ENCODE measurements around the gene APIP.

Gene APIP

DNA sequence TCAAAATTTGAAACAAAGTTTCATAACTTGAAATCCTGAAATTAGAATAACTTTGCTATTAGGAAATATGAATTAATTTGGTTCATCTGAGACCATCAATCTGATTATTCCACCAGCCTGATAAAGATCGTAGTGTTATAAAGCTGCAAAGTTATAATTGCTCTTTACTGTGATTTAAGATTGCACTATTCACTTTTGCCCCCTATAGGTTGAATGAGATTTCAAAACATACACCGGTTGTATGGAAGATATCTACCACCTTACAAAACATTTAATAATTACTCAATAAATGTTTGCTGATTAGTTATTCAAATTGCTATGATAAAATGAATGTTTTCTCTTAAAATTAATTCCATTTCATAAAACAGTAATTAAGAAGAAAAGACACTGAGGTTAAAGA is 26.1 kb downstream of the APIP start:
- Histone ChIP-seq H3K4me2 (ENCODE audit: low read length) (no peak overlapping the region), H3K4me1 (ENCODE audit: insufficient read depth, low read length, severe bottlenecking) (no peaks in the 10 kb centered on the region), H2AFZ (ENCODE audit: low read length) (no peak overlapping the region), H3F3A (ENCODE audit: insufficient read depth, low read length) (no peaks in the 10 kb centered on the region), H3K9me2 (ENCODE audit: low read depth, low read length) (no peaks in the 10 kb centered on the region), H4K20me1 (ENCODE audit: insufficient read depth, low read length) (no peaks in the 10 kb centered on the region), H3K4me3 (ENCODE audit: low read depth, low read length, poor library complexity, severe bottlenecking) (no peak overlapping the region), H3K79me2 (ENCODE audit: insufficient read depth, low read length) (no peaks in the 10 kb centered on the region), H3K27me3 (ENCODE audit: insufficient read depth, low read length) (no peaks in the 10 kb centered on the region), H3K9ac (ENCODE audit: low read length) (no peak overlapping the region), H3K9me3 (ENCODE audit: low read length) (no peaks in the 10 kb centered on the region), H3K36me3 (ENCODE audit: insufficient read depth, low read length) (peaks cover 4% of the 10 kb centered on the region; the same call in 1 of the 2 replicates), H3K27ac (ENCODE audit: low read depth, low read length, poor library complexity, severe bottlenecking) (no peak overlapping the region)
- TF ChIP-seq EZH2 (IDR thresholded peaks at IDR 0.05; ENCODE audit: borderline replicate concordance, low read length): no peak
- TF ChIP-seq, protein P1, sequence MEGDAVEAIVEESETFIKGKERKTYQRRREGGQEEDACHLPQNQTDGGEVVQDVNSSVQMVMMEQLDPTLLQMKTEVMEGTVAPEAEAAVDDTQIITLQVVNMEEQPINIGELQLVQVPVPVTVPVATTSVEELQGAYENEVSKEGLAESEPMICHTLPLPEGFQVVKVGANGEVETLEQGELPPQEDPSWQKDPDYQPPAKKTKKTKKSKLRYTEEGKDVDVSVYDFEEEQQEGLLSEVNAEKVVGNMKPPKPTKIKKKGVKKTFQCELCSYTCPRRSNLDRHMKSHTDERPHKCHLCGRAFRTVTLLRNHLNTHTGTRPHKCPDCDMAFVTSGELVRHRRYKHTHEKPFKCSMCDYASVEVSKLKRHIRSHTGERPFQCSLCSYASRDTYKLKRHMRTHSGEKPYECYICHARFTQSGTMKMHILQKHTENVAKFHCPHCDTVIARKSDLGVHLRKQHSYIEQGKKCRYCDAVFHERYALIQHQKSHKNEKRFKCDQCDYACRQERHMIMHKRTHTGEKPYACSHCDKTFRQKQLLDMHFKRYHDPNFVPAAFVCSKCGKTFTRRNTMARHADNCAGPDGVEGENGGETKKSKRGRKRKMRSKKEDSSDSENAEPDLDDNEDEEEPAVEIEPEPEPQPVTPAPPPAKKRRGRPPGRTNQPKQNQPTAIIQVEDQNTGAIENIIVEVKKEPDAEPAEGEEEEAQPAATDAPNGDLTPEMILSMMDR (IDR thresholded peaks at IDR 0.05; ENCODE audit: low read length): peak; percentile 13; the same call in 1 of the 2 replicates

DNA sequence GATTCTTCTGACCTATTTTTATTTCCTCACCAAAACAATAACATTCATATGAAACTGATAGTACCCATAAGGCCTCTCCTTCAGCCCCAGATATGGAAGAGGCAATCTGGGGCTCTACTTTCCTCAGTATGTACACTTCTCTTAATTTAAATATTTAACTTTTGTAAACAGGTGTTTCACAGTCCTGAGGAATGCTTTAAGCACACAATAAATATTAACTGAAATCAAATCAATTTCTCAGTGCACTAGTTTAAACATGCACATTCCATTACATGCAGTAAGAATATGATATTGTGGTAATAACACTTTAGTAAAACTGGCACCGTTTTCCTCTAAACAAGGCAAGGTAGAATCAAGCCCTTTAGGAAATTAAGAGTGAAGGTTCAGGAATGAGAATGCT is 28.9 kb downstream of the APIP start:
- Histone ChIP-seq H3K27ac (ENCODE audit: low read depth, low read length, poor library complexity, severe bottlenecking) (no peak overlapping the region), H3K79me2 (ENCODE audit: insufficient read depth, low read length) (no peaks in the 10 kb centered on the region), H3F3A (ENCODE audit: insufficient read depth, low read length) (no peaks in the 10 kb centered on the region), H2AFZ (ENCODE audit: low read length) (no peak overlapping the region), H3K4me1 (ENCODE audit: insufficient read depth, low read length, severe bottlenecking) (no peaks in the 10 kb centered on the region), H3K4me2 (ENCODE audit: low read length) (no peak overlapping the region), H4K20me1 (ENCODE audit: insufficient read depth, low read length) (no peaks in the 10 kb centered on the region), H3K27me3 (ENCODE audit: insufficient read depth, low read length) (no peaks in the 10 kb centered on the region), H3K9me2 (ENCODE audit: low read depth, low read length) (no peaks in the 10 kb centered on the region), H3K4me3 (ENCODE audit: low read depth, low read length, poor library complexity, severe bottlenecking) (no peak overlapping the region), H3K9ac (ENCODE audit: low read length) (no peak overlapping the region), H3K36me3 (ENCODE audit: insufficient read depth, low read length) (peaks cover 4% of the 10 kb centered on the region; the same call in 1 of the 2 replicates), H3K9me3 (ENCODE audit: low read length) (no peaks in the 10 kb centered on the region)
- no peak for TF ChIP-seq EZH2 (IDR thresholded peaks at IDR 0.05; ENCODE audit: borderline replicate concordance, low read length)
- TF ChIP-seq, protein P1 (IDR thresholded peaks at IDR 0.05; ENCODE audit: low read length): no peak

DNA sequence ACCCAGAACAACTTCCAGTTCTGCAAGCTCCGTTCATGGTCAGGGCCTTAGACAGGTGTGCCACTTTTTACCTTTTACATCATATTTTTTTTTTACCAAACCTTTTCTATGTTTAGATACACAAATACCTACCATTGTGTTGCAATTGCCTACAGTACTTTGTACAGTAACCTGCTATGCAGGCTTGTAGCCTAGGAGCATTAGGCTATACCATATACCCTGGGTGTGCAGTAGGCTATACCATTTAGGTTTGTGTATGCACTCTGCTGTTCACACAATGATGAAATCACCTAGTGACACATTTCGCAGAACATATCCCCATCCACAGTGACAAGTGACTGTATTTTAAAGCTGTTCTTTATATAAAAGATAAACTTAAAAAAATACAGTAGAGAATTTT is 29.6 kb downstream of the APIP start:
- Histone ChIP-seq H2AFZ (ENCODE audit: low read length) (no peak overlapping the region), H4K20me1 (ENCODE audit: insufficient read depth, low read length) (no peaks in the 10 kb centered on the region), H3K9me2 (ENCODE audit: low read depth, low read length) (no peaks in the 10 kb centered on the region), H3K4me3 (ENCODE audit: low read depth, low read length, poor library complexity, severe bottlenecking) (no peak overlapping the region), H3K79me2 (ENCODE audit: insufficient read depth, low read length) (no peaks in the 10 kb centered on the region), H3K4me1 (ENCODE audit: insufficient read depth, low read length, severe bottlenecking) (no peaks in the 10 kb centered on the region), H3K27me3 (ENCODE audit: insufficient read depth, low read length) (no peaks in the 10 kb centered on the region), H3K27ac (ENCODE audit: low read depth, low read length, poor library complexity, severe bottlenecking) (no peak overlapping the region), H3K9ac (ENCODE audit: low read length) (no peak overlapping the region), H3F3A (ENCODE audit: insufficient read depth, low read length) (no peaks in the 10 kb centered on the region), H3K9me3 (ENCODE audit: low read length) (no peaks in the 10 kb centered on the region), H3K36me3 (ENCODE audit: insufficient read depth, low read length) (peaks cover 10% of the 10 kb centered on the region; the same call in 1 of the 2 replicates), H3K4me2 (ENCODE audit: low read length) (no peak overlapping the region)
- TF ChIP-seq EZH2 (IDR thresholded peaks at IDR 0.05; ENCODE audit: borderline replicate concordance, low read length): no peak
- TF ChIP-seq, protein P1 (IDR thresholded peaks at IDR 0.05; ENCODE audit: low read length): no peak
